Colonic mucosa (tissue), 4 donors: Measurements from ENCODE around the gene CDKL2. TPM values are rescaled to one million over a fixed set of nuclear protein-coding genes. Genes with fewer than 3 reads are reported as not detected.
"Not testable (repeated sequence)": the region's sequence is repeated elsewhere in the genome, so short reads cannot be mapped to it uniquely, and the experiment has no call there.

ENCODE experiments used
- DNase-seq: peaks from one replicate; pipeline ENCODE4 v3.0.0-alpha.2; 2020
- H3K27ac ChIP-seq: fragments of 200-600 bp; one replicate; pipeline ENCODE4 v1.8.0; 2021
- H3K27me3 ChIP-seq: fragments of 200-600 bp; one replicate; pipeline ENCODE4 v1.8.0; 2021
- H3K36me3 ChIP-seq: fragments of 200-600 bp; one replicate; pipeline ENCODE4 v1.8.0; 2021
- H3K4me1 ChIP-seq: fragments of 200-600 bp; one replicate; pipeline ENCODE4 v1.8.0; 2021; ENCODE audit warnings: mild to moderate bottlenecking
- H3K4me3 ChIP-seq: fragments of 200-600 bp; one replicate; pipeline ENCODE4 v1.8.0; 2021
- H3K9ac ChIP-seq, 2 donors: one replicate each; pipeline ENCODE4 v1.7.0; 2013; ENCODE audit warnings: control low read depth in 2 of 2, low read depth in 2 of 2, low read length in 2 of 2
- H3K9me3 ChIP-seq: fragments of 200-600 bp; one replicate; pipeline ENCODE4 v1.8.0; 2021
- intact Hi-C: fragments of 100-400 bp; cut with DNase I; formaldehyde crosslinking; loops from one replicate; pipeline ENCODE4 v1.14.1; 2022
- total RNA-seq, 2 donors: library from RNA; stranded (reverse); fragmentation: NEBNext Ultra II Directional in 1 of 2; extraction: Animal tissue kit (Norgen Biotek cat#: 25700) in 1 of 2; gene quantifications; one replicate each; pipeline ENCODE4 v1.2.1, GENCODE V29; 2021
- TF ChIP-seq, protein P1 (sequence below): fragments of 200-600 bp; IDR thresholded peaks from one replicate; pipeline ENCODE4 v1.8.0; 2022; ENCODE audit warnings: antibody characterized with exemption, mild to moderate bottlenecking
- donor health status: healthy.
- donor health status: DM: no; HTN: no; CAD: no.
- donor health status: DM: no; HTN: no; CAD: no.

Gene CDKL2
- total RNA-seq, 2 donors from 2014 or later, result 1.1 to 2.0 TPM

DNA sequence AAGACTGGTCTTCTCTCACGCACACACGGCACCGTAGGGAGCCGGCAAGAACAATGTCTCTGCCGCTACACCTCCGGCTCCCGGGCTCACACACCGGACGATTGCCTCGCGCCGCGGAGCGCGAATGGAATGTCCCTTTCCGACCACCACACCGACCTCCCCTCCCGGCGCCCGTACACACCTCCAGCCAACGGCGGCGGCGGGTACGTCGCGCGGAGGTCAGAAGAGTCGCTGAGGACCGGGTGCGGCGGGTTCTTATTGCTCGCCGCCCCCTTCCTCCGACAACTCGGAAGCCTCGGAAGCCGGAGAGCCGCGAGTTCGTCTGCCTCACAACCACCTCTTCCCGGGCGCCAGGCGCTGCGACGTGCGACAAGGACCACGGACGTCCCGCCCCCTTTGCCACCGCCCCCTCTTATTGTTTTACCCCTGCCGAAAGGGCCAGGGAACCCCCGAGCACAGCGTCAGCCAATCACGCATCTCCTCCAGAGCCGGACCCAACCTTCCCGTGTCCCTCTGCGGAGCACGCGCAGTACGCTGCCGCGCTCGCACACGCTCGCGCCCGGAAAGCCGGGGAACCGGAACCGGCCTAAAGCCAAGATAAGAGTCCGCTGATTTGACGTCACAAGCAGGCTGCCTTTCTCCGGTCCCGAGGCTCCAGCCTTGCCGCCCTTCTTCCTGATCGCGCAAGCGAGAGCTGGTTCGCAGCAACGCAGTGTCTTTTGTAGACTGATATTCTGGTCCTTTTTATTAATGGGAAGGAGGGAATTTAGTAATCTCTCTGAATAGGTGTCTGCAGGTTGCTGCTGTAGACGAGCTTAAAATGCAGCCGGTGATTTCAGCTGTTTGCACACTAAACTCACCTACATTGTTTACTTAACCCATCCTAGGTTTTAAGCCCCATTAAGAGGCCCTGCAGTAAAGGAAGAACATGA lies 43.0 kb upstream of the CDKL2 start, which contains the start of gene G3BP2:
G3BP2 (minus strand) TSS at position 385 of the 932 bp plus-strand sequence. CDS start 11,386 bp downstream, outside the sequence.
- intact Hi-C loops, result loop anchor here (5.0 kb wide), 1 partner anchor 34 kb away; no protein-coding TSS in a partner anchor
- TF ChIP-seq, protein P1, sequence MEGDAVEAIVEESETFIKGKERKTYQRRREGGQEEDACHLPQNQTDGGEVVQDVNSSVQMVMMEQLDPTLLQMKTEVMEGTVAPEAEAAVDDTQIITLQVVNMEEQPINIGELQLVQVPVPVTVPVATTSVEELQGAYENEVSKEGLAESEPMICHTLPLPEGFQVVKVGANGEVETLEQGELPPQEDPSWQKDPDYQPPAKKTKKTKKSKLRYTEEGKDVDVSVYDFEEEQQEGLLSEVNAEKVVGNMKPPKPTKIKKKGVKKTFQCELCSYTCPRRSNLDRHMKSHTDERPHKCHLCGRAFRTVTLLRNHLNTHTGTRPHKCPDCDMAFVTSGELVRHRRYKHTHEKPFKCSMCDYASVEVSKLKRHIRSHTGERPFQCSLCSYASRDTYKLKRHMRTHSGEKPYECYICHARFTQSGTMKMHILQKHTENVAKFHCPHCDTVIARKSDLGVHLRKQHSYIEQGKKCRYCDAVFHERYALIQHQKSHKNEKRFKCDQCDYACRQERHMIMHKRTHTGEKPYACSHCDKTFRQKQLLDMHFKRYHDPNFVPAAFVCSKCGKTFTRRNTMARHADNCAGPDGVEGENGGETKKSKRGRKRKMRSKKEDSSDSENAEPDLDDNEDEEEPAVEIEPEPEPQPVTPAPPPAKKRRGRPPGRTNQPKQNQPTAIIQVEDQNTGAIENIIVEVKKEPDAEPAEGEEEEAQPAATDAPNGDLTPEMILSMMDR, result no peak

DNA sequence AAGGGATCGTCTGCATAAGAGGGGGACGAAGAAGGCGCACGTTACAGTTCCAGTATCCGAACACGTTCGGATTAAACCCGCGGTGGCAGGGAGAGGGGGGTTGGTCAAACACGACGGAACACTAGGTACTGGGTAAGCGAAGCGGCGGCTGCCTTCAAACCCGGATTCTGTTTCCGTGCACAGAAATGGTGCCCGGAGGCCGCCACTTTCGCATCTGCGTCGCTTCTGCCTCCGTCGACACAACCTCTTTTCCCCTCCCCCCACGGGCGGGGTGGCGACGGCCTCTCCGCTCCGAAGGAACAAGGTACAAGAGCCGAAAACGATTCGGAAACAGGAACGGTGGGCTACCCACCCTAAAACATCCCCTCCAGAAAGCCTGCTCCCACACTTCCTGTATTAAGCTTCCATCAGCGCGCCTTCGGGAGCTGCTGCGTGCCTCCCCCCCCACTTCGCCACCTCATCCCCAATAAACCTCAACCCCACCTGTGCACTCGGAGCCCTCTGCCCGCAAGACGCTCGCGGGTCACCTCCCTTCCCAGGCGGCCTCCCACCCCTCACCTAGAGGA lies 42.2 kb upstream of the CDKL2 start:
- Histone ChIP-seq H3K4me3 (peak overlapping the region; percentile 96), H3K4me1 (peaks cover 10% of the 10 kb centered on the region), H3K36me3 (no peaks in the 10 kb centered on the region), H3K27me3 (no peaks in the 10 kb centered on the region), H3K9me3 (no peaks in the 10 kb centered on the region), H3K9ac (peak overlapping the region; percentile 93 to 97), H3K27ac (peak overlapping the region; percentile 99)
- TF ChIP-seq, protein P1, result no peak
- intact Hi-C loops, result loop anchor here (5.0 kb wide), 1 partner anchor 35 kb away; no protein-coding TSS in a partner anchor
- peak; percentile 85 for DNase-seq

More for the DNA sequence above, 43.0 kb upstream of the CDKL2 start, which contains the start of gene G3BP2:
- Histone ChIP-seq H3K27ac (peak within 1 kb of the TSS; percentile 99), H3K9me3 (no peaks in the 10 kb centered on the region), H3K9ac (peak within 1 kb of the TSS; percentile 93 to 97), H3K4me1 (peaks cover 10% of the 10 kb centered on the region), H3K4me3 (peak within 1 kb of the TSS; percentile 96), H3K27me3 (no peaks in the 10 kb centered on the region), H3K36me3 (no peaks in the 10 kb centered on the region)
- peak; percentile 99 for DNase-seq

DNA sequence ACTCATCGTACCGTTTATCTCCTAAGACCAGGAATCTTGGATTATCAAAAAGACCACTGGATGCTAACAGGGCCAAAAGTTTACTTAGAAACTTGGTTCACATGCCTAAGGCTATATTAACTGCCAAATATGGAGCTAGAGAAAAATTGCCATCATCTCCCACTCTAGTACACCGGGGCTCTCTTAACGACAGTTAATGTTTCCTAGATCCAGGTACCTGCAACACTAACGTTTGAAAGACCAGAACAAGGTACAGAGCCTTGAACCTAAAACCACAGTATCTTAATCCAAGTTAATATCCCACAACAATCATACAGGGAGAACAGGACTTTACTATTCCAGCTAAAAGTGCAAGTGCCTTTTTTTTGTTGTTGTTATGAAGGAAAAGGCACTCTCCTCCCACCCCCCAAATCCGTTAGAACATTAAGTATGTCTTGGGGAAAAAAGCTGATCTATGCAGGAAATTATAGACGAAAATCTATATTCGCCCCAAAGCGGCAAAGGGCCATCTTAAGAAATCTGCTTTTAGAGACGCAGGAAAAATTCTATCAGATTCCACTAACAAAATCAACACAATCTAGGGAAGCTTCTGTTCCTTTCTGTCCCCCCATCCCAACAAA lies 41.6 kb upstream of the CDKL2 start:
- Histone ChIP-seq H3K27ac (peak overlapping the region; percentile 99), H3K4me3 (peak overlapping the region; percentile 96), H3K9ac (peak overlapping the region; percentile 93 to 97), H3K27me3 (no peaks in the 10 kb centered on the region), H3K9me3 (no peaks in the 10 kb centered on the region), H3K36me3 (no peaks in the 10 kb centered on the region), H3K4me1 (peaks cover 10% of the 10 kb centered on the region)
- TF ChIP-seq, protein P1, result no peak
- DNase-seq, result no peak
- intact Hi-C loops, result loop anchor here (5.0 kb wide), 1 partner anchor 35 kb away; no protein-coding TSS in a partner anchor

DNA sequence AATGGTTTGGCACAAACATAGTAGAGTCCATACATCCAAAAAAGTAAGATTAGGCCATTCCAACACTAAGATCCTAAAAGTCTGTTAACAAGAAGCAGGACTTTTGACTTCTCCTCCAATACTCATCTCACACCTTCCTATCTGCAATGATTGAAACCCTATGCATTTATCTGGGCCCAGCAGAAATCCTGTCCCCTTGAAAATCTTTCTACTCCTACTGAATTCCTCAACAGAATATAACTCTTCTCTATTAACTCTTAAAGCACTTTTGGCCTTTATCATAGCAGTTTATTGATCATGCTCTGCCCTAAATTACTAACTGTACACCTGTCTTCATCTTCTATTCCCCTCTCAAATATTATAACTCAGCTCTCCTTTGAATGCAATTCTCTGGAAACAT lies 38.3 kb upstream of the CDKL2 start:
- no peaks in the 10 kb centered on the region for H3K36me3 ChIP-seq
- no peak overlapping the region for H3K9ac ChIP-seq
- H3K4me3 ChIP-seq, result no peak overlapping the region
- DNase-seq, result no peak
- peaks cover 6% of the 10 kb centered on the region for H3K4me1 ChIP-seq
- TF ChIP-seq, protein P1, result no peak
- no peak overlapping the region for H3K27ac ChIP-seq
- H3K9me3 ChIP-seq, result no peaks in the 10 kb centered on the region
- H3K27me3 ChIP-seq, result no peaks in the 10 kb centered on the region
- intact Hi-C loops, result no loop called here

DNA sequence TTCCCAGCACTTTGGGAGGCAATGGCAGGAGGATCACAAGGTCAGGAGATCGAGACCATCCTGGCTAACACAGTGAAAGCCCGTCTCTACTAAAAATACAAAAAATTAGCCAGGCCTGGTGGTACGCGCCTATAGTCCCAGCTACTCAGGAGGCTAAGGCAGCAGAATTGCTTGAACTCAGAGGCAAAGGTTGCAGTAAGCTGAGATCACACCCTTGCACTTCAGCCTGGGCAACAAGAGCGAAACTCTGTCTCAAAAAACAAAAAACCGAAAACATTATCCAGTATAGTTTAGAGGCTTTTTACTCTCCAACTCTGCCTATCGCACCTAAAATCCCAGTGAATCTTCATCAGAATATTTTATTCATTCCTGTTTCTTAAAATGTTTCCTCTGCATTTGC lies 37.3 kb upstream of the CDKL2 start:
- H3K9ac ChIP-seq, intact Hi-C loops, H3K9me3 ChIP-seq, H3K27me3 ChIP-seq, H3K4me1 ChIP-seq, H3K4me3 ChIP-seq, DNase-seq, H3K36me3 ChIP-seq, H3K27ac ChIP-seq: not testable (repeated sequence)
